NCI-H1092 treated with DMSO at 0.1 percent for 48 hours (cell line): ENCODE results near the gene CRLF1.

Source experiments
- DNase-seq: peaks from one replicate; lab custom pipeline; 2025; lab: John Stamatoyannopoulos, UW

CRLF1 gene, protein sequence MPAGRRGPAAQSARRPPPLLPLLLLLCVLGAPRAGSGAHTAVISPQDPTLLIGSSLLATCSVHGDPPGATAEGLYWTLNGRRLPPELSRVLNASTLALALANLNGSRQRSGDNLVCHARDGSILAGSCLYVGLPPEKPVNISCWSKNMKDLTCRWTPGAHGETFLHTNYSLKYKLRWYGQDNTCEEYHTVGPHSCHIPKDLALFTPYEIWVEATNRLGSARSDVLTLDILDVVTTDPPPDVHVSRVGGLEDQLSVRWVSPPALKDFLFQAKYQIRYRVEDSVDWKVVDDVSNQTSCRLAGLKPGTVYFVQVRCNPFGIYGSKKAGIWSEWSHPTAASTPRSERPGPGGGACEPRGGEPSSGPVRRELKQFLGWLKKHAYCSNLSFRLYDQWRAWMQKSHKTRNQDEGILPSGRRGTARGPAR

DNA sequence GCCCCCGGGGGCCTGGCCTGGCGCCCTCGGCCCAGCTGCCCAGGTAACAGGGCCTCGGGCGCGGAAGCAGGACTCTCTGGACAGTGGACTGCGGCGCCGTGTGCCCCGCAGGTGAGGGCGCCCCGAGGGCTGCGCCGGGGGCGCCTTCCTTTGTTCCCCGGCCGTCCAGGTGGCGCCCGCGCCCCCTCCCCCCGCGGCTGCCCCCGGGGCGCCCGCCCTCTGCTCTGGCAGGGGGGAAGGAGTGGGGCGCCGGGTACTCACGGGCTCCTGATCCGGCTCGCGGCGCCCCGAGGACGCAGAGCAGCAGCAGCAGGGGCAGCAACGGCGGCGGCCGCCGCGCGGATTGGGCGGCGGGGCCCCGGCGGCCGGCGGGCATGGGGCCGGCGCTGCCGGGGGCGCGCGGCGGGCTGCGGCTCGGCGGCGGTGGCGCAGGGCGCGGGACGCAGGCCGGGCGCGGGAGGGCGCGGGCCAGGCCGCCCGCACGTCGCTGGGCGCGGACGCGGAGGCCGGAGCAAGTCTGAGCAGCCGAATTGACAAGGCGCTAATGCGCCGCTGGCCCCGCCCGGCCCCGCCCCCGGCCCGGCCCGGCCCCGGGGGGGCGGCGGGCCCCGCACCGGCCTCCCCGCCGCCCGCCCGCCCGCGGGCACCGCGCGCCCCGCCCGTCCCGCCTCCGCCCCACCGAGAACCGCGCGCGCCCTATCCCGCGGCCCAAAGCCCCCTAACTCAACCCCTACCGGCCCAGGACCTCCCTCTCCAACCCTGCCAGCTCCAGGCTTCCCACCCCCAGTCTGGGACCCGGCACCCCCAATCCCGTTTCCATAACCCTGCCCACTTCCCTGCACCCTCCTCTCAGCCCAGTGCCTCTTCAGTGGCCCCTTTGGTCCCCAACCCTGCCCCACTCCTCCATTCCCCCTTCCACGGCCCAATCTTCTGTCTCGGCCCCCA is at the start of gene CRLF1:
Gene CRLF1, minus strand, starts transcription at position 519 of the 945 bp plus-strand sequence. Its CDS starts 143 bp downstream, at position 376.
- DNase-seq: no peak

DNA sequence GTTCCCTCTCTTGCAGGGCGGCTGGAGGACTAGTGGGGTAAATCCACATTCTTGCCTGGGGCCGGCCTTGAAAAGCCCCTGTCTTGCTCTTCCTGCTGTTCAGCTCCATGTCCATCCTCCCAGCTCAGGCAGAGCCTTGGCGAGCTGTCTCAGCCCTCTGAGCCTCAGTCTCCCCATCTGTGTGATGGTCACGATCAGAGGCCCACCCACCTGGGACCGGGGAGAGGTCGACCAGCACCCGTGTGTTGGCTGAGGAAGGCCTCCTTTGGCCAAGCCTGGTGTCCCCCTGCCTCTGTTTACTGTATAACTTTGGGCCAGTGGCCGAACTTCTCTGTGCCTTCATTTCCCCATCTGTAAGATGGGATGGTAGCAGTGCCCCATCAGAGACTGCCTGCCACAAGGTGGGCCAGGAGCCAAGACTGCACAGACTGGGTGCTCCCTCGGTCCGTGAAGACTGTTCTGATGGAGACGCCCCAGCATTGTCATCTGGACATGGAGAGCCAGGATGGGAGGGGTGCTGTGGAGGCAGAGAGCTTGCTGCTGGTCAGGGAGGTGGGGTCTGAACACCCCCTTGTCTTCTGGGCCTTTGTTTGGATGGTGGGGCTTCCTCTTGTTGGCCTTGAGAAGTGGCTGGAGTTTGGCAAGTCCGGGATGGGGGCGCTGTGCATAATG is 48.7 kb upstream of the CRLF1 start:
- no peak for DNase-seq

DNA sequence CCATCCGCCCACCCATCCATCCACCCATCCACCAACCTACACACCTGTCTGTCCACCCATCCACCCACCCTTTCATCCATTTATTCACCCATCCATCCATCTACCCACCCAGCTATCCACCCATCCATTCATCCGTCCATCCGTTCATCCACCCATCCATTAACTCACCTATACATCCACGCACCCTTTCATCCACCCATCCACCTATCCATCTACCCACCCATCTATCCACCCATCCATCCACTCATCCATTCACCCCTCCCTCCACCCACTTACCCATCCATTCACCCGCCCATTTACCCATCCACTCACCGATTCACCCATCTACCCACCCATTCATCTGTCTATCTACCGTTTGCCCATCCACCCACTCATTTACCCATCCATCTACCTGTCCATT is 47.9 kb upstream of the CRLF1 start:
- DNase-seq: no peak

DNA sequence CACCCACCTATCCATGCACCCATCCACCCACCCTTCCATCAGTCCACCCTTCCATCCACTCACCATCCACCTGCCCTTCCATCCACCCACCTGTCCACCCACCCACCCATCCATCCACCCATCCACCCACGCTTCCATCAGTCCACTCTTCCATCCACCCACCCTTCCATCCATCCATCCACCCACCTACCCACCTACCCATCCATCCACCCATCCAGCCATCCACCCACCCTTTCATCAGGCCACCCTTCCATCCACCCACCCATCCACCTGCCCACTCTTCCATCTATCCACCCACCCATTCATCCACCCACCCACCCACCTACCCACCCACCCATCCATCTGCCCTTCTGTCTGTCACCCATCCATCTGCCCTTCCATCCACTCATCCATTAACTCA is 47.3 kb upstream of the CRLF1 start:
- no peak for DNase-seq

DNA sequence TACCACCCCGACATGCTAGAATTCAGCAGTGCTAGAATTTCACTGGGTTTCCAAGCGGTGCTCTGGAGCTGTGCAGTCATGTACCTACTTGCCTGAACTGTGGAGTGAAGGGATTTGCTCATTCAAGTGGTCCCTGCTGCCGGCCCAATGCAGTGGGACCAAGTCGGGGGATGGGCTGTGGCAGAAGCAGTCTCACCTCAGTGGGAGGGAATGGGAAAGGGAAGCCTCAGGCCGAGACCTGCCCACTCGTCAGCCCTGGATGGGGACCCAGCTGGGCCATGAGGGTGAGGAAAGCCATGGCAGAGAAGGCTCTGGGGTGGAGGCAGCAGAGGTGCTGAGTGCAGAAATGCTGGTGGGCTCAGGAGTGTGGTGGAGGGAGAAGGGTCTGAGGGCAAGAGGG is 45.1 kb upstream of the CRLF1 start:
- DNase-seq: no peak

DNA sequence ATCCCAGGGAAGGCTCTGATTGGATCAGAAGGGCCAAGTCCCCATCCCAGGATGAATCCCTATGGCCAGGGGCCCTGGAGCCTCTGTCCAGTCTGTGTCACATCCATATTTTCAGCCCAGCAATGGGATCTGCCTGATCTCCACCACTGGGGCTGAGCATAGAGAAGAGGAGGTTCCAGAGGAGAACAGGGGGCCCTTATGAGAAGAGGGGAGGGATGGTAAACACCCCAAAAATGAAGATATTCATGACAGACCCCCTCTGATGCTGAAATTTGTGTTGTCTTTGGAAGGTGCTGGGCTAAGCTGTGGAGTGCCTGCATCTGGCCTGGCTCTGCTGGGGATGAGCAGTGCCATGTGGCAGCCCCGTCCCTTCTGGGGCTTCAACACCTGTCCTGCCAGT is 44.7 kb upstream of the CRLF1 start:
- no peak for DNase-seq

DNA sequence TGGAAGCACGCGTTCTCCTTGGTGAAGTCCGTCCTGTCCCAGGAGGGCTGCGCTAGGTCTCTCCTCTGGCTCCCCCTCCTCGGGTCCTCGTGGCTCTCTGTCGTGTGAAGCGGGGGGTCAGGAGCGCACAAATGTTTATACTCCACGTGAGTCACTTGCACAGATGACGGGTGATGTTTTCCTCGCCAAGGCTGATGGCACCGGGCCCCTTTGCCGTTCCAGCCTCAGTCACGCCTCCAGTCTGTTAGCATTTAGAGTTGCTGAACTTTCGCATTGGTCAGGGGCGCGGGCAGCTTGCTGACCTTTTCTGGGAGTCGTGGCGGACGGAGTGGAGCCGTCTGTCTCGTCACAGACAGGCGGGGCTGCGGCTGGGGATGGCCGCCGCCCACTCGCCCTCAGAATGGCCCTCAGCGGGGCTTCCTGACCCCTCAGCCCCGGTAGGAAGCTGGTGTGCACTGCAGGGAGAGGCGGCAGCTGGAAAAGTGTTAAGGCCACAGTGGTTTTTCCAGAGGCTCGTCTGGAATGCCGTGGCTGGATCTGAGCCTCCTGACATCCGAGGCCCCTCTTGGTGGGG is 44.0 kb upstream of the CRLF1 start:
- DNase-seq: no peak

DNA sequence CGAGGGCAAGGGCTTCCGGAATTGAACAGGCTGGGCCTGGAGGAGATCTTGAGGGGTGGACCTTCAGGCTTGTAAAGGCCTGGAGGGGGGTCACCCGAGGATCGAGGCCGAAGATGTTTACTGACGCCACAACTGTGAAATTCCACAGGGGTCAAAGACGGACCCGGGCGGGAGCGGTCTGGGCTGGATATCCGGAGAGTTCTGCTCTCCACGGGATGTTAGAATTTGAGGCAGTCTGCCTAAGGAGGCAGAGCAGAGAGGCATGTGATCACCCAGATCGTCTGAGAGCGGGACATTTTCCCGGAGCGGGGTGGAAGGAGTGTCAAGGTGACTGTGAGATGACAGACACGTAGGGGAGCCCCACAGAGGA is 43.4 kb upstream of the CRLF1 start:
- DNase-seq: no peak

DNA sequence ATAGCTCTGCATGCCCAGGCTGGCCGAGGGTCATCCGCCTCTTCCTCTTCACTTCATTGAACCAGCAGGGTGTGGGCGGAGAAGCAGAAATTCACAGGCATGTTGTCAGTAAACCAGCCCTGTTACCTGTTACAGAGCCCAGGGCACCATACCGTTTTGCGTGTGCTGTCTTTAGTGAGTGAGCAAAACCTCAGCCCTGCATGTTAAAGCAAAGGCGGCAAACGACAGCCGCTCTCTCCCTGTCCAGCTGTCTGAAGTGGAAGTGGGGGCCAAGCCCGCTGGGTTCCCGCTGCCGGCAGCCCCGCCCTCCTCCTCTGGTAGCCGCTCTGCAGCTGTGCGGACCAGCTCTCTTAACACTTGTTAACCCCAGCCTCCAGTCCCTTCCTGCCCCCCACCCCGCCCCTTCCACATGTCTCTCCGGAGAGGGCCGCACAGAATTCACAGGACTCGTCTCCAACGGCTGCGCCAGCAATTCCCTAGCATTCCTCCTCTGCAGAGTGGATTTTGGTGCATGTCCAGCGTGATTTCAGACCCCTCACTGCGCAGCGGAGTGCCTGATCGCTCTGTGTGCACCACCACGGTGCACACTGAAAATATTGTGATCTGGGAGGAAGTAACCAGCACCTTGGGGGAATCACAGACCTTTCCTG is 42.9 kb upstream of the CRLF1 start:
- DNase-seq: no peak

DNA sequence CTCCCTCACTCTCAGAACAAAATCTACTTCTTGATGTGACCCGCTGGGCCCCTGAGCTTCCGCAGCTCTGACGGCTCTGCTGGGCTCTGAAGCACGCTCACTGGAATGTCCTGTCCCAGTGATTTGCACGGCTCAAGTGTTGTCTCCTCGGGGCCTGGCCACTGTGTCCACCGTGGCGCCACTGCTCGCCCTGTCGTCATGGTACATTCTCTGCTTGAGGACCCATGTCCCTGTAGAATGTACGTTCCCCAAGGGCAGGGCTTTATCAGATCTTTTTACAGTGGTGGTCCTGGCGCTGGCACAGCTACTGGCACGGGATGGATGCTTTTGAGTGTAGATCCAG is 42.3 kb upstream of the CRLF1 start:
- no peak for DNase-seq

DNA sequence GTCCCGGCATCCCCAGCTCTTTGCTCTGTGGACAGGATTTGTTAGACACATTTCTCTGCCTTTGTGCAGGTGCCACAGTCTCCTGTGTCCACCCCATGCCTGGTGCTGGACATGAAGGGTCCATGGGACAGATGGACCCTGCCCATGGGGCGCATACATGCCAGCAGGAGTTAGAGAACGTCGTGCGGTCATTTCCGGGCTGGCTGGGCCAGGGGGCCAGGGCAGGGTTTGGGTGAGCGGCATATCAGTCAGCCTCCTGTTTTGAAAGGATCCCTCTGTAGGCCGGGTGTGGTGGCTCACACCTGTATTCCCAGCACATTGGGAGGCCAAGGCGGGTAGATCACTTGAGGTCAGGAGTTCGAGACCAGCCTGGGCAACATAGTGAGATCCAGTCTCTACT is 41.2 kb upstream of the CRLF1 start:
- no peak for DNase-seq

DNA sequence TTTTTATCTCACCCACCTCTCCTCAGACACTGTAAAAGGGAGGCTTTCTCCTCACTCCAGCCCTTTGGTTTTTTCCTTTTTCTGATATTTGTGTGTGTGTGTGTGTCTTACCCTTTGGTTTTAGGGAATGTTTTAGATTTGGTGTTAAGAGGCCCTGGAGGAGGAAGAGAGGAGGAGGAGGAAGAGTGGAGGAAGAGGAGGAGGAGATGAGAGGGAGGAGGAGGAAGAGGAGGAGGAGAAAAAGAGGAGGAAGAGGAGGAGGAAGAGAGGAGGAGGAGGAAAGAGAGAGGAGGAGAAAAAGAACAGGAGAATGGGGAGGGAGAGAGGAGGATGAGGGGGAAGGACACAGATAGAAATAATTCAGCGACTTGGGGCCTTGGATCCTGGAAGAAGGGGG is 40.8 kb upstream of the CRLF1 start:
- no peak for DNase-seq

DNA sequence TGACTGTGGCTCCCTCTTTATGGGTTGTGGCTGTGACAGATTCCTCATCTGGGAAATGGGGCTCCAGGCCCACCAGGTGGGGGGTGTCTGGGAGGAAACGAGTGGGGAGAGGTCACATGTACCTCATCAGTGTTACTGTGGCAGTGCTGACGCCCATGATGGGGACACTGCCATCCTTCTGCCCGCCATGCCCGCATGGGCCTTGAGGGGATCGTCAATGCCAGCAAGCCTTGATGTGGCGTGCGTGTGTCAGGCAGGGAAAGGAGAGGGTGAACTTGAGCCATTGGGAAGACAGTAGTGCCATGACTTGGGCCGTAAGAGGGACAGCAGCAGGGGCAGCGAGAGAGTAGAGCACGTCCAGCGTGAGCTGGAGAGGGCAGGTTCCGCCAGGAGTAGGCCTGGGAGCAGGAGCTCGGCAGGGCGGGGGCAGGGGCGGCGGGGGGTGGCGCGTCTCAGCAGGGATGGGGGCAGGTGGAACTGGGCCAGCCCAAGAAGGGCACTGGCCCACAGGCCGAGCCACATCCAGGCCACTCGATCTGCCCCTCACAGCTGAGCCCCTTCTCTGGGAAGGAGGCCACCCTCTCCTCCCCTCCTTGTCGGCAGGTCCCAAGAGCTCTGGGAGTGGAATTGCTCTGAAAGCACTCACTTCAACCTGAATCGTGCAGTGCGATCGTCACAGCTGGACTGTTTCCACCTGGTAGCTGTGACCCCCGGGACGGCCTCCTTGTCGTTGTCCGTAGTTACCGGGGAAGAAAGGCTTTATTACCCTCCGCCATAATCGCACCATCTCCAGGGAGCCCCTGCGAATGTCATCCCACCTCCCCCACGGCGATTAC is 40.2 kb upstream of the CRLF1 start:
- DNase-seq: peak; percentile 23

DNA sequence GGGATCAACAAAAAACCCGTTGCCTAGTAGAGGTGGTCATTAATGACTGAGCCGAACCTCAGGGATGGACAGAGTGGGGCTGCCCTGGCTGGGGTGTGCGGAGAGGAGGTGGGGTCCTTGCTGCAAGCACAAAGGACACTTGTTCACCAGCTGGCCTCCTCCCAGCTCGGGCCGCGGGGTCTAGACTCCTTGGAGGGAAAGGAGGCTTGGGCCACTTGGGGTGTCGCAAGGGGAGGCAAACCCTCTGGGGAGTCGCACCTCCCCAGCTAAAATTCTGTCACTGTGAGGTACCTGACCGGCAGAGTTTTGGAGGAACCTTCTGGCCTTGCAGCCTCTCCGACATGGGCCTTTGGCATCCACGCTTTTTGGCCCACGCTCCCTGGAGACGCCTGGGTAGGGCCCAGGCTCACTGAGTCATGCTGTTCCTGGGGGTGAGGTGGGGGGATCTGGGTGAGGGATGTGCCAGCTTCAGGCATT is 38.5 kb upstream of the CRLF1 start:
- DNase-seq: no peak

DNA sequence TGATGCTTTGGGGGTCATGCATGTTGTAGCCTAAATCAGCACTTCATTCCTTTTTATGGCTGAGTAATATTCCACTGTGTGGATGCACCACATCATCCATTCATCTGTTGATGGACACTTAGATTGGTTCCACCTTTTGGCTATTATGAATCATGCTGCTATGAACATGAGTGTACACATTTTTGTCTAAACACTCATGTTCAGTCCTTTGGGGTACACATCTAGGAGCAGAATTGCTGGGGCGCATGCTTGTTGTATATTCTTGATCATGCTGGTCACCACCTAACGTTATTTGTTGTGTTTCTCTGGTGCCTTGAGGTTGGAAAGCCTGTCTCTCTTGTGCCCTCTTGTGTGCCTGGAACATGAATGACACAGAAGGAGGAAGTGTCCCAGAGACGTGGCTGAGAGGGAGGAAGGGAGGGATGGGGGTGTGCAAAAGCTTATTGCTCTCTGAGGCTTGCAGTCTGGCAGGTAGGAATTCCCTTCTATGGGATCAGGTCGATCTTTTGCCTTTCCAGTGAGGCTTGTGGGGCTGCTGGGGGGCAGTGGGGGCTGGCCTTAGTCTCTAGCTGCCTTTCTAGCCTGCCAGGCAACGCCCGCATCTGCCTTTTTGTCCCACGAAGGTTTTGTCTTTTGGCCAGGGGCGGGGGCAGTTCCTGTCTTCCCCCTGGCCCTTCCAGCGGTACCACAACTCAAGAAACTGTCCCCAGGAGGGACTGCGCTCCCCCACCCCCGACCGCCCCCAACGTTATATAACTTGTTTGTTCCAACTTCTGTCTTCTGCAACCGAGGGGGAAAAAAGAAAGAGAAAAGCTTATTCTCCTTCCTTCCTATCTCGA is 37.8 kb upstream of the CRLF1 start:
- DNase-seq: no peak

DNA sequence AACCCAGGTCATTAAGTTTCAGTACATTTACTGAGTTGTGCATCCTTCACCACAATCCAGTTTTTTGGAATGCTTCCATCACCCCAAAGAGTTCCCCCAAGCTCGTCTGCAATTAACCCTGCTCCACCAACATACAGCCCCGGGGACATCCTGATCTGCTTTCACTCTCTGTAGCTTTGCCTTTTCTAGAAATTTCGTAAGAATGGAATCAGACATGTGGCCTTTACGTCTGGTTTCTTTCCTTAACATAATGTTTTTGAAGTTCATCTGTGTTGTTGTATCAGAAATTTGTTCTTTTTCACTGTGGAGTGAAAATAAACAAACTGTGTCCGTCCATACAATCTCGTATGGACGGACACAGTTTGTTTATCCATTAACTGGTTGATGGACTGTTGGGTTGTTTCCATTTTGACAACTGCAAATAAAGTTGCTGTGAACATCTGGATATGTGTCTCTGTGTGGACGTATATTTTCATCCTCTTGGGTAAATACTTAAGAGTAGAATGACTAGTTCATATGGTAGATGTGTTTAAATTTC is 33.2 kb upstream of the CRLF1 start:
- no peak for DNase-seq

DNA sequence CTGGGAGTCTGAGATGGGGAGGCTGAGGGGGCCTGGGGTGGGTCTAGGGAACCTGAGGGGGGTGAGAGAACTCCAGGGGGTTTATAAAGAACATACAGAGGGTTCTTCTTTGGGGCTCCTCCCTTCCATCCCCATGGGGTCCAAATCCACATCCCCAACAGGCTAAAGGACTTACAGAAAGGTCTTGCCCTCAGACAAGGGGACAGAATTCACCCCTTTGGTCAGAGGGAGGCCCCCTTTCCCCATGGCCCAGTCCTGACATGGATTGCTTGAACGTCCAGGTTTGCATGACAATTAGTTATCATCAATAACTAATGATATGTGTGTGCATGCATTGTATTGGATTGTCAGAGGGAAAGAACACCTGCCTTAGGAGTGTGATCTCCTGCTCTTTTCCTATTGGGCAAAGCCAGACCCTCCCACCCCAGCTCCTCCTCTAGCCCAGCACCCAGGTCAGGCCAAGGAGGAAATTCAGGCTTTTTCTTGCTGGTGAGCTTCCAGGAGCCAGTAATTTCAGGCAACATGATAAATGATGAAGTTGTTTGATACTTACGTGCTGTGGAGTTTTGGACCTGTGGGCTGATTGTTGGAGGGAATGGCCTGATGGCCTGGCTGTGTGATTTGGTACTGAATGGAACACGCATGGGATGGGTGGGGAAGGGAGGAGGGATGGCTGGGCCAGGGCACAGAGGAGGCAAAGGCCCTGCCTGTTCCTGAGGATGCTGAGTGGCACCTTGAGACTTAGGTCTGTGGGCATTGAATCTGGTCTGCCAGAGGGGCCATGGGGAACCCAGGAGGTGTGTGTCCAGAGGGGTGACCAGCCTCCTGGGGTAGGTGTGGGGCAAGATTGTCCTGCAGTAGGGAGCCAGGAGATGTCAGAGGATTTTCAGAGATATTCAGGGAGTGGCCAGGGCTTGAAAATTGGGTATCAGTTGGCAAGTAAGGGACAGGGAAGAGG is 31.4 kb upstream of the CRLF1 start:
- no peak for DNase-seq

DNA sequence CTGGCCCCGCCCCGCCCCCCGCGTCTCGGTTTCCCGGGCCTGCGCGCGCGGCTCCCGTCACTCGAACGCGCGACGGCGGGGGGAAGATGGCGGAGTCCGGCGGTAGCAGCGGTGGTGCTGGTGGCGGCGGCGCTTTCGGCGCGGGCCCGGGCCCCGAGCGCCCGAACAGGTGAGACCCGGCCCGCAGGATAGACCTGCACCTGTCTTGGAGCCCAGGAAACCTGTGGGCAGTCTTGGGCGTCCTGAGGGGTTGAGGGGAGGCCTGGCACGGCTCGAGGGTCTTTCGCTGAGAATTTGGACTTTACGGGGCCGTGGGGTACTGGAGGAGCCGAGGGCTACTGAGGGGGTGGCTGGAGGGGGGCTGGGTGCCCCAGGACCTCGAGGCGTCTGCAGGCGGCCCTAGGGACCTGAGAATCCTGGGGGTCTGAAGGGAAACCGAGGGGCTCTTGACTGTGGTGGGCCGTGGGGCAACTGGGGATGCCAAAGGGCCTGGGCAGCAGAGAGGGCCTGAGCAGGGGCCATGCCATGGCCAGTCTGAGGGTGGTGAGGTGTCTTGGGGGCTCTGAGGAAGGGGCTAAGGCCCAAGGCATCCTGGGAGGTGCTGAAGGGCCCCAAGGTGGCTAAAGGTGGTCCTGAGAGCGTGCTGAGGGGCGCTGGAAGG is 30.5 kb upstream of the CRLF1 start, which contains the start of gene KLHL26:
Gene KLHL26, plus strand, starts transcription at position 60 of the 661 bp plus-strand sequence. Its CDS starts 27 bp downstream, at position 87.
- DNase-seq: no peak
